ENCODE measurements around the gene ARHGAP23.

GRCh38 chr17:38452719-38453118 lies 24.5 kb downstream of the ARHGAP23 start:
- no peak for TF ChIP-seq CTCF (IDR thresholded peaks at IDR 0.05)
- no peak for TF ChIP-seq POLR2A (IDR thresholded peaks at IDR 0.05)
- TF ChIP-seq POLR2AphosphoS5 (IDR thresholded peaks at IDR 0.05), result no peak
